A204.1 (cell line): Measurements from ENCODE around the gene SCEL.

Experiments used
- FAIRE-seq: peaks from 2 replicates; lab custom pipeline; 2012; peaks lifted over from hg19 to GRCh38; lab: Jason Lieb, UNC

SCEL gene

DNA sequence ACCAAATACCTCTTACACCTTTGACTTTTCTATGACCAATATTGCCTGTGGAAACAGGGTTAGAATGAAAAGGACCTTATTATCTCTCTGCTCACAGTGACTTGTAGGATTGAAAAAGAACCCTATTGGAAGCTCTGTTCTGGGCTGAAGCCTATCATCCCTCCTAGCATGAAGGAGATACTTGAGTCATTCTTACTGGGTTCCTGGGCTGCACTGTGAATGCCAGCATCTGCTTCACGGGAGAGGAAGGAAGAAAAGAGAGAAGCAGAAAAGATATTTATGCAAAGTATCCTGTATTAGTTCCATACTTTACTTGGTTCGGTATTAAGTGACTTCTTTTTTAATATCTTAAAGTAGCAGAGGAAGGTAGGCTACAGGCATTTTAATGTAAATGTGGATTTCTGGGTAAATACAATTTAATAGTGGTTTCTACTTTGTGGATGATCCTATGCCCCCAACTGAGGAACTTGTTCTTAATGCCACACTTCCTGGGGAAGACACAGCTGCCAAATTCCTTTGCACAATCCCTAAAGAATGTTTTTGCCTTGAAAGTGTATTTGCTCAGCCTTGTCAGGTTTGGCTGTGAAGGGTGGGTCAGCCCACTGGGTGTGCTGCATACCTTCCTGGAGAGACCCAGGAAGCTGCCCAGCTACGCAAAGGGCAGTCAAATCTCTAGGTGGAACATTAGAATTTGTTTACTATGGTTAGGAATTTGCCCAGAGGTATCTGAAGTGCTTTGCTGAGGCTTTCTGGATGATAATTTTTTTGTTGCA, 13.7 kb upstream of the SCEL start:
- FAIRE-seq, result no peak

DNA sequence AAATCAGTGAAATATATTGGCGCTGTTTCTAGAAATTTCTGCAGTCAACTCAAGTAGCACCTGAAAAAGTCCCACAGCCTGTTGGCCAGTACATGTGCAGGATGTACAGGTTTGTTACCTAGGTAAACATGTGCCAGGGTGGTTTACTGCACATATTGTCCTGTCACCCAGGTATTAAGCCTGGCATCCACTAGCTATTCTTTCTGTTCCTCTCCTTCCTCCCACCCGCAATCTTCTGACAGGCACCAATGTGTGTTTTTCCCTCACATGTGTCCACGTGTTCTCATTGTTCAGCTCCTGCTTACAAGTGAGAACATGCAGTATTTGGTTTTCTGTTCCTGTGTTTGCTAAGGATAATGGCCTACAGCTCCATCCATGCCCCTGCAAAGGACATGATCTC, 13.1 kb upstream of the SCEL start:
- no peak for FAIRE-seq

DNA sequence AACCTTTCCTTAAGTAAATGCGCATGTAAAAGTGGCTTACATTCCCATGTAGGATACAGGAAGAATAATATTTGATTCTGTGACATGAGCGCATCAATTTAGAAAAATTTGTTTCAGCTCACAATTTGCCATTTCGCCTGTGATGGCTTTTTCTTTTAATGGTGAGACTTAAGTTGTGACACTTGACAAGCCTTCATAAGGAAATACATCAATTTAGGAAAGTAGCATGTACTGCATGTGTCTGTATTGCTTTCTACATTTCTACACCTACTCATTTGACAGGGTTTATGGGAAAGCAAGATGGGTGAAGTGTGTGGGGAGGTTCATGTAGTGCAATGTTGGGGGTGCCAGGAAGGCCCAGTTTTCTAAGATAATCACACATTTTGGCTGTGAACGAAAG, 12.1 kb upstream of the SCEL start:
- FAIRE-seq, result no peak

DNA sequence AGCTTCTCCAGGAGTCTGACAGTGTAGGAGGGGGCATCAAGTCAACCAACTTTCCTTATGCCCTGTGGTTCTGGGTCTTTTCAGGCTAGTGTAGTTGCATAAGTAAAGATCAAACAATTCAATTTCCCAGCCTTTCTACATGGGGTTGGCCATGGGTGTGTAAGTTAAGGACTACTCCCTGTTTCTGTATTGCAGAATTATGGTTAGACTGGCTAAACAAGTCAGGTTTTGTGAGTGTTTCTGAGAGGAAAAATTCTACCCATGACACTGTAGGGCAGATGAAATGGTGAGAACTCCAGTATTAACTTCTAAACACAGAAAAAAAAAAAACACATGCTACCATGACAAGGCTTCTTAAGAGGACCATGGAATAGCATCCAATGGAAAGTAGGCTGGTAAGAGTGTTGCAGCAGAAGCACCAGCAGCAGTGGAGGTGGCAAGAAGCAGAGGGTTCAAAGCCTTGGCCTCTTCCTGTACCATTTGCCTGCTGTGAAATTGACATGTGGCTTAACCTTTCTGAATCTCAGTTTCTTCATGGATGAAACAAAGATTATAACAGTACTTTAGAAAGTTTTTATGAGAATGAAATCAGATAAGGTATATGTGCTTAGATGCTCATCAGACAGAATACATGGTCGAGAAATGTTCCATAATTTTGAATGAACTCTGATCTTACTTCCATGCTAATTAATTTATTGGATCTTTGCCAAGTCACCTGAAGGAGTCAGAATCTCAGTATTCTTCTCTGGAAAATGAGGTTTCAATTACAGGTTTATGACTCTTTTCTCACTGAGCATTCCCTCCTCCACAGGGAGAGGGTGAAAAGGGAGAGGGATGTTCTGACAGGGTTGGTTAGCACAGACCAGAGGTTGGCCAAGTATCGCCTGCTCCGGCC, 11.4 kb upstream of the SCEL start:
- FAIRE-seq, result no peak

DNA sequence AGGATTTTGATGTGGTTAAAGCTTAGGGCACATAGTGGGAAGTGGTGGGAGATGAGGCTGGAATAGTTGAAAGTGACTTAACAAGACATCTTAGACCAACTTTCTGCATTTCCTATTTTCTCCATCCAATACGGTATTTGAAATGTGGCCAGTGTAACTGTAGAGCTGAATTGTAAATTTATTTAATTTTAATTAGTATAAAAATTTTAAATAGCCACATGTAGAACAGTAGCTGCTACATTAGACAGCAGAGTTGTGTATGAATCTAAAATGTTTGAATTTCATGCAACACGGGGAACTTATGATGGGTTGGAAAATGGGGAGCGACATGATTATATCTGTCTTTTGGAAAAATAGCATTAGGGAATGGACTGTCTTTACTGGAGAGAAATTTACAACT, 7.1 kb upstream of the SCEL start:
- no peak for FAIRE-seq

DNA sequence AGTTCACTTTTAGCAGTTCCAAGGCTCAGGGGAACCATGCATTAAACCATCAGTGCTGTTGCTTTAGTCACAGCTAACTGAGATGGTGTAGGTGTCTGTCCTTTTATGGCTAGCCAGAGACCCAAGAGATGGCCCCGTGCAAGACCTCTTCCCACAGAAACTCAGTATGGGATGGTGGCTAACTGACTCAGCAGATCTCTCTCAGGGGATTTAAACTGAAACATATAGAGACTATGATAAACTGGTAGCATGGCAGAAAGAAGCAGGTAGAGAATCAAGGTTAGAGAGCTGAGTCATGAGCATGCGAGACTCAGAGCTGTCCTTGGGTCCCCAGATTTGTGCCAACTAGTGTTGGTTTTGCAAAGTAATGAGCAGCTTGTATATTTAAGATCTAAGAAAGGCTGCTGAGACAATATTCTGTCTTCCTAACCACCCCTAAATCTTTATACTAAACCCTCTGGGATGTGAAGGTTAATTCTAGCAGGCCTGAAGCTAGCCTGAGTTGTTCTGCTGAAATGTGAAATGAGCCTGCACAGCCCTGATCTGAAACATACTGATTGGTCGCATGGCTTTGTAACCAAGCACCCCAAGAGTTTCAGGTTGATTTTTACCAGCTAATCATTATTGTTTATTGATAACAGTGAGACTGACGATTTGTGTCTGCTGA, 6.5 kb upstream of the SCEL start:
- FAIRE-seq, result no peak

DNA sequence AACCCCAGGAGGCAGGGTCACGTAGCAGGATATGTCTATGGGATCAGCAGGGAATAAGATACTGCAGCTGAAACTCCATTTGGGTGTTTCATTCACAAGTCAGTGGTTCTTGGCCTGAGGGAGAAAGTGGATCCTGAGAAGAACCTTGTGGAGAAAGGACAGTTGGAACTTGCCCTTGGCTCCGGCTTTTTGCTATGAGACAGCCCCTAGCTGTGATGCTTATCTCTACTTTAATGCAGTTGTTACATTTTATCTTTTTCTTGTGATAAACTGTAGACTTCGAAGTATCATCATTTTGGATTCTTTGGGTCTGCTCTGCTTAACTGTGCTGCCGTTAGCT, 6.0 kb upstream of the SCEL start:
- FAIRE-seq, result no peak

DNA sequence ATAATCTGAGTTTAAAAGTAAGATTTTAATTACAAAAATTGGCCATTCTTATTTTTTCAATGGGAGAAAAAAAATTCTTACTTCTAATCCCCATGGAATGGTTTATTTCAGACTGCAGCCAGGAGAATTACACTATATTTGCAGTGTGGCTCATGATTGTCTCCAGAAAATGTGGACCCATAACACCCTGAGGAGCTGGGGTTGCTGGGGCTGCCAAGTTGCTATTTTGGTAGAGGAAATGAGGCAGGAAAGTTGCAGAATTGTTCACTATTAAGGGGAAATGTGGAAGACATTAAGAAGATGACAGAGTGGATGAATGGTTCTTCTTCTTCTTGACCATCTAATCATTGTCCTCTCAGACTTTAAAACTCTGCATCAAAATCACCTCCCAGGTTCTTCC, 4.6 kb upstream of the SCEL start:
- FAIRE-seq, result no peak

DNA sequence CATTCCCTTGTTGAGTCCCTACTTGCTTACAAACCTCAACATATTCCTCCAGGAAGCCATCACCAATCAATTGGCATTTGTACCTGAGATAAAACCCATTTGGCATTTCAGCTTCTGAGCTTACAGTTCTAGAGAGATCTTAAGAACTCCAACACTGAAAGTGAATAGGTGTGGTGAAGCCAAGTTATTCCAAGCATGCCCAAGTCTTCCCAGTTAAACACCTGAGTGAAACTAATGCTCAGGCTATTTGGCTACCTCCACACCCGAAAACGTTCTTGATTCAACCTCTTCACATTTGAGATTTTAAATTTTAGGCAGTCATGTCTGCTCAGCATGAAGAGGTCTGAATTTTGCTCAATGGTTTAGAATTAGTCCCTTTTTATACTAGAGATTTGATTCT, 2.5 kb upstream of the SCEL start:
- no peak for FAIRE-seq

DNA sequence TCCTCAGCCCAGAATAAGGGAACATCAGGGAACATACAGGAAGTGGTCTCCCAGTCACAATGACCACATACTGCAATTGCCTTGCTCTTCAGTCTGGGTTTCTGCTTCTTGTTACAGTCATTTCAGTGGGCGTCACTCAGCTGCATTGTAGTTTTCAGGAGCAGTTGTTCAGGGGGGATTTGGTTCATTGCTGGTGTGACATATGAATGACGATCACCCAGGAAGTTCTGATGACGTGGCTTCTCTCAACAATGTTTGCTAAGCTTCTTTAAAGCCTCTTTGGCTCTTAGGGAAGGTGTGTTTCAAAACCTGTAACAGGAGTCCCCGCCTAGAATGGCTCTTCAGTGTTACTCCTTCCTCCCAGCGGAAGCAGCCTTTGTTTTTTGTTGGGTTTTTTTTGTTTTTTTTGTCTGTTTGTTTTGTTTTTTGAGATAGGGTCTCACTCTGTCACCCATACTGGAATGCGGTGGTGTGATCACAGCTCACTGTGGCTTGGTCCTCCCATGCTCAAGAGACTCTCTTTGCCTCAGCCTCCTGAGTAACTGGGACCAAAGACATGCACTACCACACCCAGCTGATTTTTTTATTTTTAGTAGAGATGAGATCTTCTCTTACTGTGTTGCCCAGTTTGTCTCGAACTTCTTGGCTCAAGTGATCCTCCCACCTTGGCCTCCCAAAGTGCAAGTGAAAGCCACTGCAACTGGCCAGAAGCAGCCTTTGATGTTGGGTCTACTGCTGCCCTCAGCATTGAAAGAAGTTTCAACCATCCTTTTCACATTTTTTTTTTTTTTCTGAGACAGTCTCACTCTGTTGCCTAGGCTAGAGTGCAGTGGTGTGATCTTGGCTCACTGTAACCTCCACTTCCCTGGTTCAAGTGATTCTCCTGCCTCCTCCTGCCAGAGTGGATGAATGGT, 1.4 kb upstream of the SCEL start:
- FAIRE-seq, result no peak

DNA sequence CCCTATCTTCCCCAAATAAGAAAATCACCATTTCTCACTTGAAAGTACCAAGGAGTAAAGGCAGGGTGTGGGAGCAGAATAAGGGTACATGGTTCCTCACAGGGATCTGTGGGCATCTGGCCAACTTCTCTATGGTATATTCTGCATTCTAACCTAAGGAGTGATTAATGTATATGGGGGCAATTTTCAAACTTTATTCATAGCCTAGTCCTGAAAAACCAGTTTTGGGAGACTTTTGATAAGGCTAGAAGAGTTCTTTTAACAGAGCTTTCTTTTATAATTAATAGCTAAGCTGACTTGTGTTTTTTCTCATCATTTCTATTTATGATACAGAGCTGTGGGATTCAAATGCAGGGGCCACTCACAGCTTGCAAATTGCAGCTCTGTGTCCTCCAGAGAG, 852 bp downstream of the SCEL start:
- FAIRE-seq, result no peak

DNA sequence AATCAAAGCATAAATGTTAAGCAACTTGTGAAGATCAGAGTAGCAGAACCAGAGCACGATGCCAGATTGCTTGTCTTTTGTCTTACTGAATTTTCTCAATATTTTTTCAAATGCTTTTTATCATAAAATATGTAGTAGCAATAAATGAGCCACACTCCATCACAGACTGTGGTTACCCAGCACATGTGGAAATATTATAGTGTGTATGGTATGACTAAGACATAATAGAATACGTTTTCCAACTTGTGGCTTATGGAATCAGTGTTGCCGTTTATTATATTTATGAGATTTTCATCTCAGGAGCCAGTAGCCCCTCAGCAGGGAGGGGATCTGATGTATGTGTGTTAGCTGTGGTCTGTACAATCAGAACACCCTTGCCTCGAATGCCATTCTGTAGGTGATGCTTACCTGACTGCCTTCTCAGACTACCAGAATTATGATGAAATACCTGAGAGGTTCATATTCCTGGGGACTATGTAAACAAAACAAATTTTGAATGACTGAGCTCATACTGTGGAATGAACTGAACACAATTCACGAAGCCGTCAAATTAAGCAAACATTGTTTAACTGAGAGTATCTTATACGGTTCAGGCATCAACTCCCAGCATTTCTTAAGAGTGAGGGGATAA, 1.9 kb downstream of the SCEL start:
- FAIRE-seq, result no peak

DNA sequence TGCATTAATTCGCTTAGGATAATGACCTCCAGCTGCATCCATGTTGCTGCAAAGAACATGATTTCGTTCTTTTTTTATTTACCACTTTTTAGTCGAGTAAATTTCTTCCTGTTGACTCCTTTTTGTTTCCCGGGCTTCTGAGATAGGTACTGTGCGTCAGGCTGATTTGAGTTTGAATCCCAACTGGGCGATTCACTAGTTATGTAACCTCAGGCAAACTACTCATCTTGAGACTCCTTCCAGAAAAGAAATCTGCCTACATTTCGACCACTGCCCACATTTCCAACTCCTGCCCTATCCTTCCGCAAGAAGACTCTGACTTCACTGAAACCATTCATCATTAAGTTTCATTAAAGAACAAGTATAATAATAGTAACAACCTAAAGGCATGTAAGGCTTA, 8.2 kb downstream of the SCEL start:
- FAIRE-seq, result no peak

DNA sequence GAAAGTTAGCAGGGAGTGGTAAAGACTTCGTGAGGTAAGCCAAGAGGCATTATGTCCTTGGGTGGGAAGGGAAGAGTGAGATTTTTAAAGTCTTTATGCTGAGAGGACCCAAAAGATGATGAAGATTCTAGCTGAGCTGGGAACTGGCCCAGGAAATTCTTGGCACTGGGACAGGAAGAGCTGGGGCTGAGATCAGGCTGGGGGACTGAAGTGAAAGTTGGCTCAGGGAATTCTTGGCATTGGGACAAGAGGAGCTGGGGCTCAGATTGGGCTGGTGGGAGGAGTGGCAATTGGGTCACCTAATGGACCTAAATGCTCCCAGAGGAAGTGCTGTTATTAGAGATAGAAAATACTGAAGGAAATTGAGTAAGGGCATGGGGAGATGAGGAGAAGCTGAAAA, 8.8 kb downstream of the SCEL start:
- no peak for FAIRE-seq

DNA sequence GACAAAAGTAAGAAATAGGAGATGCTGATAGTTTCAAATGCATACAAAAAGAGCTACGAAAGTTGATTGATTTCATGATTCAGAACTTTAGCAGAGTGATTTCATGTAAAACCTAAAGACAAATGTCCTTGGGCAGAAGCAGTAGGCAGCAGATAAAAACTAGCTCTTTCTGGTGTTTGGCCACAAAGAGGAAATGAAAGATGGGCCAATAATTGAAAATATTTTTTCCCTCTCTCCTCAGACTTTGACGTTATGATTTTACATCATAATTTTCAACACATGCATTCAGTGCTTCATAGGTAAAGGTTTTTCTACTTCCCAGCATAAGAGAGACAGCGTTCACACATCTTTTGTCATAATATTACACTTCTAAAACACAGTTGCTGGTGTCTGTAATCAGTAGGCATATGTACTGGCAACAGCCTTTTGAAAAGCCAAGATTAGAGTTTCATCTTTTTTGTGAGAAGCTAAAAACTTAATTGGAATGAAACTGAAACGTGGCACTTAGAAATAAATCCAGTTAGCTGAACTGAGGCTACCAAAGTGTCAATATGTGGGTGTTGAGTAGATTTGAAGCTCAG, 9.3 kb downstream of the SCEL start:
- FAIRE-seq, result no peak

DNA sequence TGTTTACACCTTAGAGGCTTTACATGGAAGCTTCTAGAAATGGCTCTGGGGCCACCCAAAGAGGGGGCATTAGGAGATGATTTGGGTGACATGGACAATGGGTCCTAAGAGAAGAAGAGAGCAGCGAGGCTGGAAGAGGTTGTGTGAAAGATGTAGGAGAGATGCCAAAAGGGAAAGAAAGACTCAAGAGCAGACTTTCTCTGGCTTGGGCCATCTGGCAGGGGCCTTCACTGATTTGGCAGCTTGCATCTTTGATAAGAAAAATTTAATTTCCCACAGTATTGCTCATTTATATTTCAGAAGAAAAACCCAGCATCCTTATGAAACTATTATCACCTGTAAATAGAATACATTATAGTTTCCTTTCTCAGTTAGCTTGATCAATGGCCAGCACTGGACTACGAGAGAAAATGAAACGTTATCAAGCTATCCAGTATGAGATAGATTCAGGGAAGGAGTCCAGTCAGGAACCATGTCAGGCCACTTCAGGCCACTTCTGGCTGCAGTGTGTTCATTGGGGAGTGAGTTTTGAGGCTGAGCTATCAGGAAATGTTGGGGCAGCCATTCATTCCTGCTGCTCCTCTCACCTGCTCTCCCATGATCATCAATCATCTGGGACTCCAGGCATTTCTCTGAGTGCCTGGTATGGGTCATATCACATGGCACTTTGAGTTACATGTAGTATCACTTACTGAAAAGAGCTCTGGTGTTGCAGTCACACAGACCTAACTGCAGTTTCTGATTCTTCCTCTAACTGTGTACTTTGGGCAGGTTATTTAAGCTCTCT, 10.3 kb downstream of the SCEL start:
- FAIRE-seq, result no peak

DNA sequence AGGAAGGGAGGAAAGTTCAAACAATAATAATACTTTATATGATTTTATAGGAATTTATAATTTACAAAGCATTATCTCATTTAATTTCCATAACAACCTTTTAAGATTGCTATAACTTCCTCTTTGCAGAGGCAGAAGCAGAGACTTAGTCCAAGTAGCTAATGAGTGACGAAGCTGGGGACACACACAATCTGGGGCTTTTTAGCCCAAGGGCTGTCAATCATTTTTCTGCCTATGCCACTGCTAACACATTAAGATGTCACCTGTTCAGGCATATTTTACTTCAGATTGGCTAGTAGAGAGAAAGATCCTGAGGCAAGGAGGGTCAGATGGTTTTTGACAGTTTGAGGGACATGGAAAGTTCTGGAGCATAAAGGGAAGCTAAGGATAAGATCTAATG, 12.6 kb downstream of the SCEL start:
- FAIRE-seq, result no peak

DNA sequence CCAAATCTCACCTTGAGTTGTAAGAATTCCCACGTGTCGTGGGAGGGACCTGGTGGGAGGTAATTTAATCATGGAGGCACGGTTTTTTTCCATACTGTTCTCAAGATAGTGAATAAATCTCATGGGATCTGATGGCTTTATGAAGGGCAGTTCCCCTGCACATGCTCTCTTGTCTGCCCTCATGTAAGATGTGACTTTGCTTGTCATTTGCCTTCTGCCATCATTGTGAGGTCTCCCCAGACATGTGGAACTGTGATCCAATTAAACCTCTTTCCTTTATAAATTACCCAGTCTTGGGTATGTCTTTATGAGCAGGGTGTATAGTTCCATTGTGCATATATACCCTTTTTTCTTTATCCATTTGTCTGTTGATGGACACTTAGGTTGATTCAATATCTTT, 13.1 kb downstream of the SCEL start:
- FAIRE-seq, result no peak

DNA sequence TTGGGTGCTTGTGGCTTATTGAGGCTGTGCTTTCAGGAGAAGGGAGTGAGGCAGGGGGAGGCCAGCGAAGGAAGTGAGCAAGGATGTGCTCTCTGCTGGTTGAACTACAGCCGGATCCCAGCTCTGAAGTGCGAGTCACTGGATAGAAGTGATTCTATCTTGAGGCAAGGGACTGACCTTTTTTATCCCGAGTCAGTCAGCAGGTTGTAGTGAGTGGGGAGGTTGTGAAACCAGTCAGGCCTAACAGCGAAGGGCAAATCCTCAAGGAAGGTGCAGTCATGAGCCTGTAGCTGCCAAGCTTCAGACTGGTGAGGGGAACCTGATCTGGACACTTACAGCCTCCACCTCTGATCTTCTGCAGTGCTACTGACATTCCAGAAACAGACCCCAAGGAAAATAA, 18.6 kb downstream of the SCEL start:
- FAIRE-seq, result no peak

DNA sequence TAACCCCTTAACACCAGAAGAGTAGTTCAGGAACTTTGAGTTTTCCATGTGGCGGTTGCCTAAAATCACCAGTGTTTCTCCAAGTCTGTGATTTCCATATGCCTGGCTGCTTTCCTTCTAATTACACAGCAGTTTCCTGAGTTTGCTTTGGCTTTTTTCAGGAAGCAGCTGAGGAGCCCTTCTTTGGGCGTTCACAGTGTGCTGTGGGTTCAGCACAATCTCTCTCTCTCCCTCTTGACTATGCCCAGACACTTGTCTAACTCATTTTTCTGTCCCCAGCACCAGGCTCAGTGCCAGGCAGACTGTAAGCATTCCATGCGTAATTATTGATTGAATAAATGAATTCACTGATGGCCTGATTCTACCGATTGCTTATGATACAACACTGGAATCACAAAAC, 19.7 kb downstream of the SCEL start:
- FAIRE-seq, result no peak

DNA sequence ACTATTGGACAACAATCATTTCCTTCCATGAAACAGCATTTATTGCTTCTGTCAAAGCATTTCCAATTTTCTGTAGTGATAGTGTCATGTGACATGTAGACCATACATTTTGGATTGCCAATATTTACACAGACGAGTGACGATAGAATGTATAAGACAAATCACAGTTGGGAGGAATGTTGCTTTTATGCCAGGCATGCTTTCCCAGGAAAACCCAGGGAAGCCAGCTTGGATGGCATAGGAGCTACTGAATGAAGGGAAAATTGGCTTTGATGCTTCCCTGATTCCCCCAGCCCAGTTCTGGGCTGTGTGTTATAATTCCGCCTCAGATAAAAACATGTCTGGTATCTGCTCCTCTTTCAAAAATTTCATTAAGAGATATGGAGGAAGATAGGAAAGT, 22.5 kb downstream of the SCEL start:
- no peak for FAIRE-seq
